Transverse colon (tissue), 4 donors: ENCODE data around the gene GPC5.

Experiments used
- POLR2A ChIP-seq: fragments of 450-650 bp; IDR thresholded peaks from one replicate; pipeline ENCODE4 v1.6.1; 2016; ENCODE audit warnings: antibody characterized with exemption, mild to moderate bottlenecking, moderate library complexity
- POLR2AphosphoS5 ChIP-seq, 3 donors: sonication (generic); formaldehyde crosslinking; IDR thresholded peaks; one replicate each; pipeline ENCODE4 v1.6.1; 2016; ENCODE audit warnings: antibody characterized with exemption in 3 of 3
- TF ChIP-seq, protein P1 (sequence below), 5 experiments: fragments of 200-600 bp in 3 of 5; fragments of 450-650 bp in 2 of 5; sonication (generic) in 3 of 5; IDR thresholded peaks; 1 replicate in 2 of 5; 2 replicates in 3 of 5; pipeline ENCODE4 v1.5.1; 2016 to 2017; ENCODE audit warnings: antibody characterized with exemption in 5 of 5, inconsistent platforms in 3 of 5, mild to moderate bottlenecking in 2 of 5, moderate library complexity in 1 of 5

DNA sequence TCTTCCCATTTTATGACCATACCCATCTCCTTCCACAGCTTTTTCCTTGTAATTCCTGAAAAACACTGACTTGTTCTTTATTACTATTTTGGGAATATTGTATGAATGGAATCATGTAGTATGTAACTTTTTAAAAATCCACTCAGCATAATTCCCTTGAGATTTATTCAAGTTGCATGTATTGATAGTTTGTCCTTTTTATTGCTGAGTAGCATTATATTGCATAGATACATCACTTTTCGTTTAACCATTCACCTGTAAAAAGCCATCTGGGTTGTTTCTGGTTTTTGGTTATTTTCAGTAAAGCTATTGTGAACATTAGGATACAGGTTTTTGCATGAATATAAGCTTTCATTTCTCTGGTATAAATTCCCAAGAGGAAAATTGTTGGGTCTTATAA, 115.4 kb downstream of the GPC5 start:
- TF ChIP-seq POLR2A = no peak
- no peak for TF ChIP-seq POLR2AphosphoS5 (IDR thresholded peaks at IDR 0.05)
- TF ChIP-seq, protein P1, sequence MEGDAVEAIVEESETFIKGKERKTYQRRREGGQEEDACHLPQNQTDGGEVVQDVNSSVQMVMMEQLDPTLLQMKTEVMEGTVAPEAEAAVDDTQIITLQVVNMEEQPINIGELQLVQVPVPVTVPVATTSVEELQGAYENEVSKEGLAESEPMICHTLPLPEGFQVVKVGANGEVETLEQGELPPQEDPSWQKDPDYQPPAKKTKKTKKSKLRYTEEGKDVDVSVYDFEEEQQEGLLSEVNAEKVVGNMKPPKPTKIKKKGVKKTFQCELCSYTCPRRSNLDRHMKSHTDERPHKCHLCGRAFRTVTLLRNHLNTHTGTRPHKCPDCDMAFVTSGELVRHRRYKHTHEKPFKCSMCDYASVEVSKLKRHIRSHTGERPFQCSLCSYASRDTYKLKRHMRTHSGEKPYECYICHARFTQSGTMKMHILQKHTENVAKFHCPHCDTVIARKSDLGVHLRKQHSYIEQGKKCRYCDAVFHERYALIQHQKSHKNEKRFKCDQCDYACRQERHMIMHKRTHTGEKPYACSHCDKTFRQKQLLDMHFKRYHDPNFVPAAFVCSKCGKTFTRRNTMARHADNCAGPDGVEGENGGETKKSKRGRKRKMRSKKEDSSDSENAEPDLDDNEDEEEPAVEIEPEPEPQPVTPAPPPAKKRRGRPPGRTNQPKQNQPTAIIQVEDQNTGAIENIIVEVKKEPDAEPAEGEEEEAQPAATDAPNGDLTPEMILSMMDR (IDR thresholded peaks at IDR 0.05) = no peak
